GM18505 (cell line): ENCODE measurements around the gene PAIP2B.
A peak's percentile ranks its signal among the peaks of the same experiment; 100 is the strongest.
"Not testable (repeated sequence)": the region's sequence is repeated elsewhere in the genome, so short reads cannot be mapped to it uniquely, and the experiment has no call there.

ENCODE experiments used
- ATAC-seq: cut with Tn5 transposase; IDR thresholded peaks from one replicate; pipeline ENCODE4 v1.9.1; 2021; ENCODE audit not compliant: unreplicated experiment
- POLR2A ChIP-seq: IDR thresholded peaks from 4 replicates; pipeline ENCODE4 v1.6.1; 2011; ENCODE audit warnings: borderline replicate concordance; ENCODE audit not compliant: insufficient read depth, insufficient read length; ENCODE audit errors: extremely low read depth

PAIP2B gene

DNA sequence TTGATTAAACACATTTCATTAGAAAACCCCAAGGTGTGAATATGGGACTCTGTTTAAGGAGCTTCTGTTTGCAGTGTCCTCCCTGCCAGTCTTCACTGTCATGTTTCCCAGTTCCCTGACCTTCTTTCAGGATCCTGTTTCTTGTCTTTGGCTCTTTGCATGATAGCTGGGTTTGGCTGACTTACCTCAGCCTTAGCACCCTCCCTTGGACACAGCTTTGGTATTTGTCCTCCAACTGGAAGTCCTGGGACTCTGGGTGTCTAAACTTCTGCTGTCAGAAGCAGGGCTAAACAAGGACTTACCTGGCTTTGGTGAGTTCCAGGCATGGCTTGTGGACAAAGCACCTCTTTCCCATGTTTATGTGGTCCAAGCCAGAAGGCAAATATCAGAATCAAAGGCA lies 11.2 kb upstream of the PAIP2B start:
- no peak for ATAC-seq
- no peak for TF ChIP-seq POLR2A

DNA sequence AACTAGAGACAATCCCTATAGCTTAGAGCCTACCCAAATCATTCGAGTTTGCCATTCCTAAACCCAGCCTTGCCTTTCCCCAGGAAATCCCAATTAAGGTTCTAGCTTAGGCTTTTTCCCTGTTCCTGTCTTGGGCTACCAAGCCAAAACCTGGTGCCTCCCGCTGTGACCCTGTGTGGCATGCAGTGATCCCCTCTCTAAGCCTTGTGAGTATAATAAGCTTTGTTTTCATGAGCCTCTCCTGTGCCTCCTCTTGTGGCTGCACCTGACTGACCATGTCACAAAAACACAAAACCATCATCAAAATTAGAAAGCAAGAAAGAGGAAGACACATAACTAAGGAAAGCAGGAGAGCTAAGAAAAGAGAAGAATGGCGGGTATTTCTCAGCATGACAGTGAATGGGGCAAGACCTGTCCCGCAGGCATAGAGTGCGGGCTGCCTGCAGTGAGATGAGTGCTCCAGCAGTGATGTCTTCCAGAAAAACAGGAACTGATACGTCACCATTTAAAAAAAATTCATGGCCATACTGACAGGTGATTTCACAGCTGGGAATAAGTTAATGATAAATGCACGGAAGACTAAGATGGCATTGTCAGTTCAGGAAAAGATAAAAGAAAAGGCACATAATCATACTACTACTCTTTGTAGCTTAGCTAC lies 9.2 kb upstream of the PAIP2B start:
- no peak for ATAC-seq
- no peak for TF ChIP-seq POLR2A

- not testable (repeated sequence) for ATAC-seq
Observed at GRCh38 chr2:71233072-71233471, 6.2 kb upstream of the PAIP2B start.

DNA sequence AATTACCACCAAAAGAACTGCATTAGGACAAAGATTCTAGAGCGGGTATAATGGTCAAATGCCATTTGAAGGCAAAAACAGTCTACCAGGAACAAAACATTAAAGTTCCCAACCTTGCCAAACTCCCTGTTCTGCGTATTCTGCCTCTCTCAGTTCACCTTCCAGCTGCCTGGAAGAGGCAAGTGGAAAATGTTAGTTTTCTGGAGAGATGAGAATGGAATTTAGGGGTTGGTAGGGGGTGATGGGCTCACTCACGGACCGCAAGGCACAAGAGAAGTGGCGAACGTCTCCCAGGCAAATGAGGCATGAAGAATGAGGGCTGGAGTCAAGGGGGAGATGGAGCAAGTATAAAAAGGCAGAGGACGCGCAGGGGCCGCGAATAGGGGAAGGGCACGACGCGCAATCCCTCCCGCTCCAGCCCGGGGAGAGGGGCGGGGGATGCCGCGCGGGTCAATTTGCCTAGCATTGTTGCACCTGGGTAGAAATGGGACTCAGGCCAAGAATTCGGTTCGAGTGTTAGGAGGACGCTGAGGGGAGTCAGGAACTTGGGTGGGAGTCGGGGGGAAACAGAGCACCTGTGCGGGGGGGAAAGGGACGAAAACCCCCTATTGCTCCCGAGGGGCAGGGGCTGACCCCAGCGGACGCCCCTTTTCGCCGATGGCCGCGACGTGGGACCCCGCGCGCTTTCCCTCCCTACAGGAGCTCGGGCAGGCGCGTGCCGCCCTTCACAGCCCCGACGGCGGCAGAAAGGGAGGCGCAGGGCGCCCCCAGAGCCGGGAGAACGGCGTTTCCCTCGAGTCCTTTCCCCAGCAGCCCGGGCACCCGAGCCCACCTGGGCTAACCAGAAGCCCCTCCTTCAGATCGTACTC lies 573 bp downstream of the PAIP2B start:
- peak; percentile 5 for ATAC-seq

DNA sequence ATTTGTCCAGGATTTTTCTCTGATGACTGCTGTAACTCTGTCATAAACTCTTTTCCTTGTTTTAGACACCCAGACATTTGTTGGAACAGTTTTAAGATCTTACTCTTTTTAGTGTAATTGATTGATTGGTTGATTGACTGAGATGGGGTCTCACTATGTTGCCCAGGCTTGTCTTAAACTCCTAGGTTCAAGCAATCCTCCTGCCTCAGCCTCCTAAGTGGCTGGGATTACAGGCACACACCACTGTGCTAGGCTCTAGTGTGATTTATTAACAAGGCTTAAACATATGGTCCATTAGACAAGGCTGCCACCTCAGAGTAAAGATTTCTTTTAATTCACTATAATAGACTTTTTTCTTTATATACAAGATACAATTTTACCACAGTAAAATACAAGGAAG lies 2.0 kb downstream of the PAIP2B start:
- TF ChIP-seq POLR2A, result no peak
- ATAC-seq, result no peak

More for the DNA sequence above, 573 bp downstream of the PAIP2B start:
- TF ChIP-seq POLR2A, result no peak

DNA sequence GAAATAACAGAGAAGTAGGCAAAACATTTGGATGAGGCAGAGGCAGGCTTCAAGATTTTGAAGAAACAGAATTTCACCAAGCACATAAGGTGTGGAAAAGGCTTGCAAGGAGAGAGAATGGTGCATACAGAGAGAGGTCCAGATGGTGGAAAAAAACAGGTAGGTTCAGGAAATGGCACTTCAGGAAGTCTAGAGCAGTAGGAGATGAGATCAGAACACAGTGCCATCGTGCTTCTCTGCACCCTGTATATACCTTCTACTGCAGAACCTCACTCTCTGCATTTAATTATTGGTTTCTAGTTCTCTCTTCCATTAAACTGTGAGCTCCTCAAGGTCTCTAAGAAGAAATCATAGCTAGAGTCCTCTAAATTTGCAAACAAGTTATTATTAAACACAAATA lies 2.4 kb downstream of the PAIP2B start:
- TF ChIP-seq POLR2A, result no peak
- ATAC-seq, result no peak

DNA sequence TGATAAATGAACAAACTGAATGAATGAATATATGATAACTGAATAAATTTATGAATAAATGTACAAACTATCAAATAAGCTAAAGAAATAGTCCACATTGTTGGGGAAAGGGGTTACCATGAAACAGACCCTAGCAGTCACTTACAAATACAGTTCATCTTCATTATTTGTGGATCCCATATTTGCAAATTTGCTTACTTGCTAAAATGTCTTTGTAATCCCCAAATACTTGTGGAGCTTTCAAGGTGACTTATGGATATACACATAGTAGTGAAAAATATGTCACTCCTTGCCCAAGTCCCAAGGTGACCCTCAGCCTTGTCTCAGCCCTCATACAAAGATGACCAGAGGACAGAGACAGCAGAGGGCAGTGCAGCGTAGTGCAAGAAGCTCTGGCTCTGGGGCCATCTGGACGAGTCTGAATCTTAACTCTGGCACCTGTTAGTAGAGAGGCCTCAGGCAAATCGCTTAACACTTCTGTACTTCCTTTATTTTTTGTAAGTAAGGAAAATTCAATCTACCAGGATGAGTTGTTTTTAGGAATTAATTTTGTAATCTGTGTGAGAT lies 3.1 kb downstream of the PAIP2B start:
- no peak for TF ChIP-seq POLR2A
- ATAC-seq, result no peak

DNA sequence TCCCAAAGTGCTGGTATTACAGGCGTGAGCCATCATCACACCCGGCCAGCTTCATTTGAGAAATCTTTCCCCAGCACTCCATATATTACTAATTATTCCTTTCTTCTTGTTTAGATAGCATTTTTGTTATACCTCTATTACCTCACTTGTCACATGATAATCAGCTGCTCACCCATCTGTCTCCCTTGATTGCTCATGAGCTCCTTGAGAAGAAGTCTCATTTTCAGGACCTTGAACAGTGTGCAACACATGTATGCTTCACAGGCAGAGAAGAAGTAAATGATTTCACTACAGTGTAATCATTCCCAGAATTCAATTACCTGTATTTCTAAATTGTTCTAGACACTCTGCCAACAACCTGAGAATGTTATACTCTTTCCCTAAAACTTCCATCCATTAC lies 6.2 kb downstream of the PAIP2B start:
- TF ChIP-seq POLR2A, result no peak
- ATAC-seq, result no peak

DNA sequence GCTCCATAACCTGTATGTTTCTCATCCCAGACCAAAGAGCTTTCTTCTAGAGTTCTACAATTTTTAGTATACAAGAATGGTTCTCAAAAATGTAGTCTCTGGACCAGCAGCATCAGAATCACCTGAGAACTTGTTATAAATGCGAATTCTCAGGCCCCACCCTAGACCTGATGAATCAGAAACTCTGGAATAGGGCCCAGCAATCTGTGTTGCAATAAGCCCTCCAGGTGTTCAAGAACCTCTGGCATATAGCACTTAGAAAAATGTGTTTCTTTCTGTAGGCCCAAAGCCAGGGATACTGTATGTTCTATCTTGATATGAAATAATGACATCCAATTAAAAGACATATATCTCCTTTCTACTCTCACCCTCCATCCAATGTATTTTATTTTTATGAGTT lies 10.4 kb downstream of the PAIP2B start:
- no peak for TF ChIP-seq POLR2A
- no peak for ATAC-seq

- TF ChIP-seq POLR2A, result no peak
- no peak for ATAC-seq
Observed at GRCh38 chr2:71215447-71215846, 11.5 kb downstream of the PAIP2B start.

- no peak for ATAC-seq
- no peak for TF ChIP-seq POLR2A
Observed at GRCh38 chr2:71212336-71212735, 14.6 kb downstream of the PAIP2B start.

GRCh38 chr2:71210292-71210691 lies 16.6 kb downstream of the PAIP2B start:
- no peak for TF ChIP-seq POLR2A
- no peak for ATAC-seq

GRCh38 chr2:71208756-71209155 lies 18.1 kb downstream of the PAIP2B start:
- no peak for ATAC-seq
- no peak for TF ChIP-seq POLR2A

- TF ChIP-seq POLR2A, result no peak
- no peak for ATAC-seq
Observed at GRCh38 chr2:71207601-71208000, 19.3 kb downstream of the PAIP2B start.
